ENCODE results near the gene IL19. TPM values are rescaled to one million over a fixed set of nuclear protein-coding genes. Genes with fewer than 3 reads are reported as not detected.

IL19 gene
- total and polyA plus RNA-seq, 4 donors: not detected

DNA sequence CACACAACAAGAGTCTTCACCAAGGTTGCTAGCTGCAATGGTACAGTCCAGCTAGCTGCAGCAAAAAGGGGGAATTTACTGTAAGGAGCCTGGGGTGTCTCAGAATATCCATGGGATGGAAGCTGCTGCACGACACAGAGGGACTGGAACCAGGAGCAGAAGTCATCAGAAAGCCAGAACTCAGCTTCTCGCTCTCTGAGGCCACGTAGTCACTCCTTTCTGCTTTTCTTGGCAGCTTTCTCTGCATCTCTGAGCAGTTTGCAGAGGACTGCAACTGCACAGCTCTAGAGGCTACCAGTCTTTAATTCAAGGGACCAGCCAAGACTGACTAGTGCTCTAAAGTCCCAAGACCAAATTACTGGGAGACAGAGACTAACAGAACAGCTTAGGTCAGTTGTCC lies 28.7 kb downstream of the IL19 start:
- no peak overlapping the region for H3K9ac ChIP-seq (ENCODE audit: low read depth in 1 of 2, low read length in 2 of 2)
- 95% methylated on average over 3 of the region's 3 CpGs for WGBS
- H3K27me3 ChIP-seq (ENCODE audit: control insufficient read depth in 4 of 4, insufficient read depth in 4 of 4, low read length in 3 of 4): no peaks in the 10 kb centered on the region
- DNase-seq (ENCODE audit: low spot score): no peak
- H3K27ac ChIP-seq (ENCODE audit: low read depth in 1 of 2, low read length in 2 of 2): no peak overlapping the region
- no peaks in the 10 kb centered on the region for H3K4me1 ChIP-seq (ENCODE audit: control insufficient read depth in 4 of 4, insufficient read depth in 4 of 4, low read length in 3 of 4)
- no peaks in the 10 kb centered on the region for H3K9me3 ChIP-seq (ENCODE audit: control insufficient read depth in 4 of 4, low read length in 3 of 4)
- TF ChIP-seq RXRA (IDR thresholded peaks at IDR 0.05): no peak
- TF ChIP-seq, protein P1, sequence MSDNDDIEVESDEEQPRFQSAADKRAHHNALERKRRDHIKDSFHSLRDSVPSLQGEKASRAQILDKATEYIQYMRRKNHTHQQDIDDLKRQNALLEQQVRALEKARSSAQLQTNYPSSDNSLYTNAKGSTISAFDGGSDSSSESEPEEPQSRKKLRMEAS (IDR thresholded peaks at IDR 0.05): no peak
- no peak for TF ChIP-seq NR2F2 (IDR thresholded peaks at IDR 0.05)
- TF ChIP-seq, protein P2, sequence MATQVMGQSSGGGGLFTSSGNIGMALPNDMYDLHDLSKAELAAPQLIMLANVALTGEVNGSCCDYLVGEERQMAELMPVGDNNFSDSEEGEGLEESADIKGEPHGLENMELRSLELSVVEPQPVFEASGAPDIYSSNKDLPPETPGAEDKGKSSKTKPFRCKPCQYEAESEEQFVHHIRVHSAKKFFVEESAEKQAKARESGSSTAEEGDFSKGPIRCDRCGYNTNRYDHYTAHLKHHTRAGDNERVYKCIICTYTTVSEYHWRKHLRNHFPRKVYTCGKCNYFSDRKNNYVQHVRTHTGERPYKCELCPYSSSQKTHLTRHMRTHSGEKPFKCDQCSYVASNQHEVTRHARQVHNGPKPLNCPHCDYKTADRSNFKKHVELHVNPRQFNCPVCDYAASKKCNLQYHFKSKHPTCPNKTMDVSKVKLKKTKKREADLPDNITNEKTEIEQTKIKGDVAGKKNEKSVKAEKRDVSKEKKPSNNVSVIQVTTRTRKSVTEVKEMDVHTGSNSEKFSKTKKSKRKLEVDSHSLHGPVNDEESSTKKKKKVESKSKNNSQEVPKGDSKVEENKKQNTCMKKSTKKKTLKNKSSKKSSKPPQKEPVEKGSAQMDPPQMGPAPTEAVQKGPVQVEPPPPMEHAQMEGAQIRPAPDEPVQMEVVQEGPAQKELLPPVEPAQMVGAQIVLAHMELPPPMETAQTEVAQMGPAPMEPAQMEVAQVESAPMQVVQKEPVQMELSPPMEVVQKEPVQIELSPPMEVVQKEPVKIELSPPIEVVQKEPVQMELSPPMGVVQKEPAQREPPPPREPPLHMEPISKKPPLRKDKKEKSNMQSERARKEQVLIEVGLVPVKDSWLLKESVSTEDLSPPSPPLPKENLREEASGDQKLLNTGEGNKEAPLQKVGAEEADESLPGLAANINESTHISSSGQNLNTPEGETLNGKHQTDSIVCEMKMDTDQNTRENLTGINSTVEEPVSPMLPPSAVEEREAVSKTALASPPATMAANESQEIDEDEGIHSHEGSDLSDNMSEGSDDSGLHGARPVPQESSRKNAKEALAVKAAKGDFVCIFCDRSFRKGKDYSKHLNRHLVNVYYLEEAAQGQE (IDR thresholded peaks at IDR 0.05): no peak
- no peak for TF ChIP-seq FOXA1 (IDR thresholded peaks at IDR 0.05)
- TF ChIP-seq, protein P3, sequence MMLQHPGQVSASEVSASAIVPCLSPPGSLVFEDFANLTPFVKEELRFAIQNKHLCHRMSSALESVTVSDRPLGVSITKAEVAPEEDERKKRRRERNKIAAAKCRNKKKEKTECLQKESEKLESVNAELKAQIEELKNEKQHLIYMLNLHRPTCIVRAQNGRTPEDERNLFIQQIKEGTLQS (IDR thresholded peaks at IDR 0.05): no peak
- no peak for TF ChIP-seq SP1 (IDR thresholded peaks at IDR 0.05)
- no peak for TF ChIP-seq FOXA2 (IDR thresholded peaks at IDR 0.05)
- no peak for TF ChIP-seq YY1 (IDR thresholded peaks at IDR 0.05)
- TF ChIP-seq, protein P4, sequence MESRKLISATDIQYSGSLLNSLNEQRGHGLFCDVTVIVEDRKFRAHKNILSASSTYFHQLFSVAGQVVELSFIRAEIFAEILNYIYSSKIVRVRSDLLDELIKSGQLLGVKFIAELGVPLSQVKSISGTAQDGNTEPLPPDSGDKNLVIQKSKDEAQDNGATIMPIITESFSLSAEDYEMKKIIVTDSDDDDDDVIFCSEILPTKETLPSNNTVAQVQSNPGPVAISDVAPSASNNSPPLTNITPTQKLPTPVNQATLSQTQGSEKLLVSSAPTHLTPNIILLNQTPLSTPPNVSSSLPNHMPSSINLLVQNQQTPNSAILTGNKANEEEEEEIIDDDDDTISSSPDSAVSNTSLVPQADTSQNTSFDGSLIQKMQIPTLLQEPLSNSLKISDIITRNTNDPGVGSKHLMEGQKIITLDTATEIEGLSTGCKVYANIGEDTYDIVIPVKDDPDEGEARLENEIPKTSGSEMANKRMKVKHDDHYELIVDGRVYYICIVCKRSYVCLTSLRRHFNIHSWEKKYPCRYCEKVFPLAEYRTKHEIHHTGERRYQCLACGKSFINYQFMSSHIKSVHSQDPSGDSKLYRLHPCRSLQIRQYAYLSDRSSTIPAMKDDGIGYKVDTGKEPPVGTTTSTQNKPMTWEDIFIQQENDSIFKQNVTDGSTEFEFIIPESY (IDR thresholded peaks at IDR 0.05): no peak
- TF ChIP-seq JUND (IDR thresholded peaks at IDR 0.05): no peak
- no peak for TF ChIP-seq RAD21 (IDR thresholded peaks at IDR 0.05)
- TF ChIP-seq, protein P5, sequence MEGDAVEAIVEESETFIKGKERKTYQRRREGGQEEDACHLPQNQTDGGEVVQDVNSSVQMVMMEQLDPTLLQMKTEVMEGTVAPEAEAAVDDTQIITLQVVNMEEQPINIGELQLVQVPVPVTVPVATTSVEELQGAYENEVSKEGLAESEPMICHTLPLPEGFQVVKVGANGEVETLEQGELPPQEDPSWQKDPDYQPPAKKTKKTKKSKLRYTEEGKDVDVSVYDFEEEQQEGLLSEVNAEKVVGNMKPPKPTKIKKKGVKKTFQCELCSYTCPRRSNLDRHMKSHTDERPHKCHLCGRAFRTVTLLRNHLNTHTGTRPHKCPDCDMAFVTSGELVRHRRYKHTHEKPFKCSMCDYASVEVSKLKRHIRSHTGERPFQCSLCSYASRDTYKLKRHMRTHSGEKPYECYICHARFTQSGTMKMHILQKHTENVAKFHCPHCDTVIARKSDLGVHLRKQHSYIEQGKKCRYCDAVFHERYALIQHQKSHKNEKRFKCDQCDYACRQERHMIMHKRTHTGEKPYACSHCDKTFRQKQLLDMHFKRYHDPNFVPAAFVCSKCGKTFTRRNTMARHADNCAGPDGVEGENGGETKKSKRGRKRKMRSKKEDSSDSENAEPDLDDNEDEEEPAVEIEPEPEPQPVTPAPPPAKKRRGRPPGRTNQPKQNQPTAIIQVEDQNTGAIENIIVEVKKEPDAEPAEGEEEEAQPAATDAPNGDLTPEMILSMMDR (IDR thresholded peaks at IDR 0.05; ENCODE audit: low read depth, low read length, missing input control): no peak
- TF ChIP-seq EGR1 (IDR thresholded peaks at IDR 0.05; ENCODE audit: low read depth in 2 of 2): no peak
- no peak for TF ChIP-seq HNF4A (conservative IDR thresholded peaks at IDR 0.05)
- TF ChIP-seq HNF4G (IDR thresholded peaks at IDR 0.05): no peak
- TF ChIP-seq TAF1 (conservative IDR thresholded peaks at IDR 0.05): no peak
- no peak for TF ChIP-seq GABPA (IDR thresholded peaks at IDR 0.05 in 1 of 2, conservative IDR thresholded peaks at IDR 0.05 in 1 of 2)
- no peak overlapping the region for H3K4me3 ChIP-seq (ENCODE audit: low read depth in 1 of 3, low read length in 3 of 3)
- no peaks in the 10 kb centered on the region for H3K36me3 ChIP-seq (ENCODE audit: control insufficient read depth in 4 of 4, insufficient read depth in 3 of 4, low read depth in 1 of 4, low read length in 3 of 4)

Measured in liver (tissue), 9 donors.